22Rv1 (cell line): Measurements from ENCODE around the gene HES2.
"Not testable (repeated sequence)": the region's sequence is repeated elsewhere in the genome, so short reads cannot be mapped to it uniquely, and the experiment has no call there.

Experiments
- H3K27ac ChIP-seq: fragments of 450-650 bp; 2 replicates; pipeline ENCODE4 v1.5.1; 2017
- CTCF ChIP-seq: fragments of 450-650 bp; IDR thresholded peaks from 2 replicates; pipeline ENCODE4 v1.5.1; 2017; ENCODE audit warnings: mild to moderate bottlenecking
- ZFX ChIP-seq: fragments of 450-650 bp; IDR thresholded peaks from 2 replicates; pipeline ENCODE4 v1.6.1; 2017; ENCODE audit warnings: antibody characterized with exemption, borderline replicate concordance

The HES2 gene

DNA sequence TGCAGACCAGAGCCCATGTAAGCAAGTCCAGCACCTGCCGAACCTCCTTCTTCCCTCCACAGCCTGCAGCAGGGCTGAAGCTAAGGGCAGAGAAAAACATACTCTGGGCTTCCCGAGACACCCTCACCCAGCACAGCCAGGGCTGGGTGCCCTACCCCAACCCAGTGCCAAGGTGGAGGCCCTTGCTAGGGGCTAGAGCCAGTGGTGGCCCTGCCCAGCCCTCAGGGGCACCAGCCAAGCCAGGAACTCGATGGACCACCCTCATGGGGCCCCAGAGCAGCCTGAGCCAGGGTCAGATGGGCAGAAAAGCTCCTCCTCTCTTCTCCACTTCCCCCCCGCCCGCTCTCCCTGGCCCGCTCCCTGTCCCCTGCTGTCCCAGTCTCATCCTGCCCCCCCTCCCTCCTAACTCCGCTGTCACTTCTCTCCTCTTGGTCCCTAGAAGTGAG, 30.3 kb upstream of the HES2 start:
- TF ChIP-seq CTCF = no peak
- no peak for TF ChIP-seq ZFX
- H3K27ac ChIP-seq = no peak overlapping the region

- no peak overlapping the region for H3K27ac ChIP-seq
- TF ChIP-seq CTCF (0 out of 2 replicates have a peak, but pooled peaks have one; percentile 23), ZFX (no peak)
Observed at GRCh38 chr1:6448749-6449631, 29.3 kb upstream of the HES2 start.

DNA sequence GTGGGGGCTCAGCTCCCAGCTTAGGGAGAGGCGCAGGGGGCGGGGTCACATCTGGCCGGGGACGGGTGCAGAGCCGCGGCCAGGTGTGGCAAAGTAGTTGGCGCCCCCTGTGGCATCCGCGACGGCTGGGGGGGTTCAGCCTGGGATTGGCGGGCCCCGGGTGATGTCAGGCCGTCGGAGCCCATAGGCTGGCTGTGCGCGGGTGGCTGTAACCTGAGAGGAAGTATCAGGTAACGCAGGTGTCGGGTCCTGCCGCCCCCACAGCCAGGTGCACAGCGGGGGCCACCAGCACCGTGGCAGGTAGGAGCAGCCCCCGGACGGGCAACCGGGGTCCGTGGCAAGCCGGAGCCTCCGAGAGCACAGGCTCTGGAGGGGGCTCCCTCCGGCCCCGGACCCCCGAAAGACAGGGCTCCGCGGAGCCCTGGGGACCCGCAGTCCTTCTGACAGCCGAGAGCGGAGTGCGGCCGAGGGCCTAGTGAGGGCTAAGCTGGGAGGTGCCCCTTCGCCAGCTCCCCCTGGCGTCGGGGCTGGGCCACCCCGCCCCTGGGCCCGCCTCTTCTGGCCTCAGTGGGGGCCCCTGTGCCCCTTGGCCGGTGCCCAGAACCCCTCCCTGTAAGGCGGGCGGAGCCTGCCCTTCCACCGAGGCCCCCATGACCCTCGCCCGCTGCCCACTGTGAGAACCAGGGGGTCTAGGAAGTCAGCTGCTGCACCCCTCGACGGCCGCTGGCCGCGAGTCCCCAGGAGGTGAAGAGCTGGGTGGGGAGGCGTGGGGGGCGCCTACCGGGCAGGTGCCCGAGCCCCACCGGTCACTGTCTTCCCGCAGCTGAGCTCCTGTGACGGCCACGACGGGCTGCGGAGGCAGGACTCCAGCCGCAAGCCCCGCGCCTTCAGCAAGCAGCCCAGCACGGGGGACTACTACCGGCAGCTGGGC, 28.4 kb upstream of the HES2 start:
- no peak for TF ChIP-seq ZFX
- no peak for TF ChIP-seq CTCF
- H3K27ac ChIP-seq = no peak overlapping the region

DNA sequence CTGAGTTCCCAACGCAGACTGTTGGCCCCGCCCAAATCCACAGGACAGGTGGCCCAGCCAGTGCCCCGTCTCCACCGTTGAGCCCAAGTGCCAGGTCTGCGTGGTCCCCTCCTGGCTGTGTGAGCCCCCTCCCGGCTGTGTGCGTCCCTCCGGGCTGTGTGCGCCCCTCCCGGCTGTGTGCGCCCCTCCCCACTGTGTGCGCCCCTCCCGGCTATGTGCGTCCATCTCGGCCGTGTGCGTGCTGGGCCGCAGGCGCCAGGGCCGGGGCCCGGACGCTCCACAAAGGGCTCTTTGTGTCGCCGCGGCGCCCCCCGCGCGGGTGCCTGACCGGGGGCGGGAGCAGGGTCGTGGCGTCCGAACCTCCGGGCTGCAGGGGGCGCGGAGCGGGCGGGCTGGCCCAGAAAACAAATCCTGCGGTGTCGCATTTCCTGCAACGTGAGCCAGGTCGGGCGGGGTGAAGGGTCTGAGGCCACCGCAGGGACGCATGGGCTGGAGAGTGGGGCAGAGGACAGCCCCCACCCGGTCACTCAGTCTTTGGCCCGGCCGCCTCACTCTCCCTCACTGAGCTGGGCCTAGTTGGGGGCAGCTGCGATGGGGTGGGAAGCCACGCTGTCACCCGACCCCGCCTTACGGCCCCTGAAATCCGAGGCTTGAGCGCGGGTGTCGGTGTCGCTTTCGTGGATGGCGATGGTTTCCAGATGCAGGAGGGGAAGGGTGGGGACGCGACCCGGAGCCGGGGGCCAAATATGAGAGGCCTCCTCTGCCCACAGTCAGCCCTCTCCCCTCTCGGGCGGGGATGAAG, 27.5 kb upstream of the HES2 start:
- TF ChIP-seq CTCF (no peak), ZFX (no peak)
- H3K27ac ChIP-seq = no peak overlapping the region

GRCh38 chr1:6446665-6447015, 26.9 kb upstream of the HES2 start:
- no peak overlapping the region for H3K27ac ChIP-seq
- TF ChIP-seq ZFX (no peak), CTCF (no peak)

GRCh38 chr1:6445929-6446328, 26.2 kb upstream of the HES2 start:
- H3K27ac ChIP-seq = not testable (repeated sequence)

- TF ChIP-seq ZFX (no peak), CTCF (peak; percentile 81)
Observed at GRCh38 chr1:6445062-6445763, 25.5 kb upstream of the HES2 start.

More at GRCh38 chr1:6445062-6445763, 25.5 kb upstream of the HES2 start:
- H3K27ac ChIP-seq = no peak overlapping the region
